ENCODE results near the gene NTMT2.

- TF ChIP-seq, protein P1, sequence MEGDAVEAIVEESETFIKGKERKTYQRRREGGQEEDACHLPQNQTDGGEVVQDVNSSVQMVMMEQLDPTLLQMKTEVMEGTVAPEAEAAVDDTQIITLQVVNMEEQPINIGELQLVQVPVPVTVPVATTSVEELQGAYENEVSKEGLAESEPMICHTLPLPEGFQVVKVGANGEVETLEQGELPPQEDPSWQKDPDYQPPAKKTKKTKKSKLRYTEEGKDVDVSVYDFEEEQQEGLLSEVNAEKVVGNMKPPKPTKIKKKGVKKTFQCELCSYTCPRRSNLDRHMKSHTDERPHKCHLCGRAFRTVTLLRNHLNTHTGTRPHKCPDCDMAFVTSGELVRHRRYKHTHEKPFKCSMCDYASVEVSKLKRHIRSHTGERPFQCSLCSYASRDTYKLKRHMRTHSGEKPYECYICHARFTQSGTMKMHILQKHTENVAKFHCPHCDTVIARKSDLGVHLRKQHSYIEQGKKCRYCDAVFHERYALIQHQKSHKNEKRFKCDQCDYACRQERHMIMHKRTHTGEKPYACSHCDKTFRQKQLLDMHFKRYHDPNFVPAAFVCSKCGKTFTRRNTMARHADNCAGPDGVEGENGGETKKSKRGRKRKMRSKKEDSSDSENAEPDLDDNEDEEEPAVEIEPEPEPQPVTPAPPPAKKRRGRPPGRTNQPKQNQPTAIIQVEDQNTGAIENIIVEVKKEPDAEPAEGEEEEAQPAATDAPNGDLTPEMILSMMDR (IDR thresholded peaks at IDR 0.05; ENCODE audit: low read depth, low read length), result no peak
- TF ChIP-seq MAX (IDR thresholded peaks at IDR 0.05; ENCODE audit: low read depth, low read length), result no peak
- TF ChIP-seq POLR2A (IDR thresholded peaks at IDR 0.05; ENCODE audit: extremely low read depth, insufficient read length), result no peak
These were observed 54.4 kb downstream of the NTMT2 start for GRCh38 chr1:170200161-170200560.

All from NB4 (cell line).